SIG-M5 (cell line): ENCODE data around the gene PCBD2.
"Not testable (repeated sequence)": the region's sequence is repeated elsewhere in the genome, so short reads cannot be mapped to it uniquely, and the experiment has no call there.

Experiments used
- DNase-seq: peaks from one replicate; lab custom pipeline; 2025; lab: John Stamatoyannopoulos, UW

Gene PCBD2

GRCh38 chr5:134963098-134963497, 58.2 kb downstream of the PCBD2 start:
- no peak for DNase-seq

GRCh38 chr5:134964359-134965270, 59.7 kb downstream of the PCBD2 start:
- DNase-seq: no peak

GRCh38 chr5:134965271-134965825, 60.4 kb downstream of the PCBD2 start:
- DNase-seq: no peak

- DNase-seq: no peak
Observed at GRCh38 chr5:134967607-134968006, 62.7 kb downstream of the PCBD2 start, which contains the start of gene CATSPER3. CATSPER3 (plus strand) TSS chr5:134967907; CDS start chr5:134967992, 85 bp downstream.

GRCh38 chr5:134968055-134968454, 63.1 kb downstream of the PCBD2 start:
- no peak for DNase-seq

- DNase-seq: no peak
Observed at GRCh38 chr5:134969166-134969565, 64.2 kb downstream of the PCBD2 start.

GRCh38 chr5:134975078-134975715, 70.3 kb downstream of the PCBD2 start:
- no peak for DNase-seq

- no peak for DNase-seq
Observed at GRCh38 chr5:134975843-134976242, 70.9 kb downstream of the PCBD2 start.

GRCh38 chr5:134976841-134977240, 71.9 kb downstream of the PCBD2 start:
- DNase-seq: no peak

GRCh38 chr5:134979416-134979815, 74.5 kb downstream of the PCBD2 start:
- DNase-seq: no peak

GRCh38 chr5:134982230-134982629, 77.3 kb downstream of the PCBD2 start:
- no peak for DNase-seq

GRCh38 chr5:134989266-134989830, 84.4 kb downstream of the PCBD2 start:
- DNase-seq: no peak

GRCh38 chr5:134990183-134990582, 85.3 kb downstream of the PCBD2 start:
- not testable (repeated sequence) for DNase-seq

GRCh38 chr5:134992148-134992547, 87.2 kb downstream of the PCBD2 start:
- no peak for DNase-seq

GRCh38 chr5:134993161-134993560, 88.2 kb downstream of the PCBD2 start:
- DNase-seq: no peak

- DNase-seq: no peak
Observed at GRCh38 chr5:134994560-134995156, 89.7 kb downstream of the PCBD2 start.

GRCh38 chr5:134995850-134996402, 91.0 kb downstream of the PCBD2 start:
- no peak for DNase-seq

- no peak for DNase-seq
Observed at GRCh38 chr5:134997015-134997414, 92.1 kb downstream of the PCBD2 start.

GRCh38 chr5:134998068-134998467, 93.1 kb downstream of the PCBD2 start:
- DNase-seq: not testable (repeated sequence)

GRCh38 chr5:135004376-135004775, 99.4 kb downstream of the PCBD2 start:
- no peak for DNase-seq

GRCh38 chr5:135005076-135005475, 100.1 kb downstream of the PCBD2 start:
- no peak for DNase-seq

- DNase-seq: no peak
Observed at GRCh38 chr5:135007305-135007704, 102.4 kb downstream of the PCBD2 start.
